ENCODE results near the gene TMOD2. TPM values are rescaled to one million over a fixed set of nuclear protein-coding genes. Genes with fewer than 3 reads are reported as not detected.
"Not testable (repeated sequence)": the region's sequence is repeated elsewhere in the genome, so short reads cannot be mapped to it uniquely, and the experiment has no call there.

TMOD2 gene
- total RNA-seq, 1 donor from 2014 or later, result 9.5 TPM

- no peak for DNase-seq (ENCODE audit: low spot score)
These were observed 19.5 kb downstream of the TMOD2 start for GRCh38 chr15:51770902-51771301.

- DNase-seq (ENCODE audit: low spot score), result no peak
These were observed 20.4 kb downstream of the TMOD2 start for GRCh38 chr15:51771773-51772172.

- no peak for DNase-seq (ENCODE audit: low spot score)
These were observed 23.5 kb downstream of the TMOD2 start for GRCh38 chr15:51774916-51775315.

GRCh38 chr15:51775967-51776816 is 24.8 kb downstream of the TMOD2 start:
- DNase-seq (ENCODE audit: low spot score), result no peak

- no peak for DNase-seq (ENCODE audit: low spot score)
These were observed 25.7 kb downstream of the TMOD2 start for GRCh38 chr15:51776952-51777569.

GRCh38 chr15:51780636-51781035 is 29.2 kb downstream of the TMOD2 start:
- DNase-seq (ENCODE audit: low spot score), result no peak

- DNase-seq (ENCODE audit: low spot score), result no peak
These were observed 30.1 kb downstream of the TMOD2 start for GRCh38 chr15:51781506-51781905.

GRCh38 chr15:51782357-51782896 is 31.0 kb downstream of the TMOD2 start:
- DNase-seq (ENCODE audit: low spot score), result no peak

- no peak for DNase-seq (ENCODE audit: low spot score)
These were observed 32.6 kb downstream of the TMOD2 start for GRCh38 chr15:51783967-51784366.

GRCh38 chr15:51787130-51787529 is 35.7 kb downstream of the TMOD2 start:
- DNase-seq (ENCODE audit: low spot score), result not testable (repeated sequence)

GRCh38 chr15:51792474-51792873 is 41.1 kb downstream of the TMOD2 start:
- not testable (repeated sequence) for DNase-seq (ENCODE audit: low spot score)

GRCh38 chr15:51793521-51794305 is 42.3 kb downstream of the TMOD2 start:
- no peak for DNase-seq (ENCODE audit: low spot score)

- no peak for DNase-seq (ENCODE audit: low spot score)
These were observed 45.5 kb downstream of the TMOD2 start for GRCh38 chr15:51796847-51797401.

- no peak for DNase-seq (ENCODE audit: low spot score)
These were observed 46.9 kb downstream of the TMOD2 start for GRCh38 chr15:51798281-51798680.

- no peak for DNase-seq (ENCODE audit: low spot score)
These were observed 48.2 kb downstream of the TMOD2 start for GRCh38 chr15:51799282-51800252.

GRCh38 chr15:51801391-51801835 is 50.0 kb downstream of the TMOD2 start:
- DNase-seq (ENCODE audit: low spot score), result no peak

- DNase-seq (ENCODE audit: low spot score), result no peak
These were observed 51.2 kb downstream of the TMOD2 start for GRCh38 chr15:51802593-51802992.

- DNase-seq (ENCODE audit: low spot score), result no peak
These were observed 52.6 kb downstream of the TMOD2 start for GRCh38 chr15:51803965-51804364.

- no peak for DNase-seq (ENCODE audit: low spot score)
These were observed 54.7 kb downstream of the TMOD2 start for GRCh38 chr15:51806123-51806522.

GRCh38 chr15:51809457-51809856 is 58.1 kb downstream of the TMOD2 start:
- DNase-seq (ENCODE audit: low spot score), result no peak
